Measurements from ENCODE around the gene PCBP3.

The PCBP3 gene

DNA sequence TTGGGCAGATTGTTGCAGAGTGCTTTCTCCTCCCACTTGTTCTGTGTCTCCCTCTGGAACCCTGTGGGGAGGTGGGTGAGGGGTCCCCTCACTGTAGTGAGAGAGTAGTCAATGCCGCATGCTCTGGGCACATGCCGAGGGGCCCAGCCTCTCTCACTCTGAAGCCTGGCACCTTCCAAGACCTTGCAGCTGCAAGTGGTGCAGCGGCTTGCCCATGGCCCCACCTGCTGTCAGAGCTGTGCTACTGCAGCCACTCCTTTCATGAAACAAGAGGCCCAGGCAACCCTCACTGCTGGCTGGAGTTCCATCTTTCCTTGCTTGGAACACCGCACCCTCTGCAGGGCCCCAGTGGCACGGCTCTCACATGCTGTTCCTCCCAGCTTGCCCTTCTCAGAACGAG, 279.6 kb downstream of the PCBP3 start:
- Histone ChIP-seq H3K9me2 (replicated peaks; ENCODE audit: insufficient read depth, low read length) (no peaks in the 10 kb centered on the region), H3K9me3 (replicated peaks; ENCODE audit: insufficient read depth, low read length) (no peaks in the 10 kb centered on the region), H3K27me3 (replicated peaks; ENCODE audit: insufficient read depth, low read length) (peaks cover 56% of the 10 kb centered on the region), H3K36me3 (replicated peaks; ENCODE audit: insufficient read depth, low read length) (no peaks in the 10 kb centered on the region), H3K4me1 (ENCODE audit: low read length) (no peaks in the 10 kb centered on the region), H3K79me2 (ENCODE audit: low read length) (no peaks in the 10 kb centered on the region), H3K4me2 (ENCODE audit: low read depth, low read length) (no peak overlapping the region), H2AFZ (ENCODE audit: low read length) (no peak overlapping the region), H3K4me3 (ENCODE audit: low read length) (no peak overlapping the region), H4K20me1 (ENCODE audit: insufficient read depth, low read length) (no peaks in the 10 kb centered on the region), H3K9ac (ENCODE audit: low read length) (no peak overlapping the region), H3F3A (ENCODE audit: insufficient read depth, low read length) (no peaks in the 10 kb centered on the region), H3K27ac (ENCODE audit: low read length) (no peak overlapping the region)
- DNase-seq: peak; percentile 65
- TF ChIP-seq, protein P1, sequence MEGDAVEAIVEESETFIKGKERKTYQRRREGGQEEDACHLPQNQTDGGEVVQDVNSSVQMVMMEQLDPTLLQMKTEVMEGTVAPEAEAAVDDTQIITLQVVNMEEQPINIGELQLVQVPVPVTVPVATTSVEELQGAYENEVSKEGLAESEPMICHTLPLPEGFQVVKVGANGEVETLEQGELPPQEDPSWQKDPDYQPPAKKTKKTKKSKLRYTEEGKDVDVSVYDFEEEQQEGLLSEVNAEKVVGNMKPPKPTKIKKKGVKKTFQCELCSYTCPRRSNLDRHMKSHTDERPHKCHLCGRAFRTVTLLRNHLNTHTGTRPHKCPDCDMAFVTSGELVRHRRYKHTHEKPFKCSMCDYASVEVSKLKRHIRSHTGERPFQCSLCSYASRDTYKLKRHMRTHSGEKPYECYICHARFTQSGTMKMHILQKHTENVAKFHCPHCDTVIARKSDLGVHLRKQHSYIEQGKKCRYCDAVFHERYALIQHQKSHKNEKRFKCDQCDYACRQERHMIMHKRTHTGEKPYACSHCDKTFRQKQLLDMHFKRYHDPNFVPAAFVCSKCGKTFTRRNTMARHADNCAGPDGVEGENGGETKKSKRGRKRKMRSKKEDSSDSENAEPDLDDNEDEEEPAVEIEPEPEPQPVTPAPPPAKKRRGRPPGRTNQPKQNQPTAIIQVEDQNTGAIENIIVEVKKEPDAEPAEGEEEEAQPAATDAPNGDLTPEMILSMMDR (IDR thresholded peaks at IDR 0.05; ENCODE audit: low read length): peak; percentile 81
- no peak for TF ChIP-seq EZH2 (optimal IDR thresholded peaks at IDR 0.05; ENCODE audit: low read depth, low read length)
- no peak for TF ChIP-seq EZH2phosphoT487 (IDR thresholded peaks at IDR 0.05; ENCODE audit: low read length)

DNA sequence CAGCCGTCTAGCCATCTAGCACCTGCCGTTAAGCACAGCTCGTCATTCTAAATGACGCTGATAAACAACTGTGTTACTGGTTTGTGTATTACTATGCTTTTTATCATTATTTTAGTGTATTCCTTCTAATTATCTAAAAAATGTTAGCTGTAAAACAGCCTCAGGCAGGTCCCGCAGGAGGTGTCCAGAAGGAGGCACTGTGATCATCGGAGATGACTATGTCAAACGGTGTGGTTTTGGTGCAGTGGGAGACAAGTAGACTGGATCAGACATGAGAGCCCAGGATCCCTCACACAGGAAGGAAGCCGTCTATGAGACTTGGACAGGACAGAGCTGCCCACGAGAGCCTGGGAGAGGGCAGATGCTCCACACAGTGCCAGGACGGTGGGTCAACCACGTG, 282.8 kb downstream of the PCBP3 start:
- H3K27me3 ChIP-seq (replicated peaks; ENCODE audit: insufficient read depth, low read length): peaks cover 61% of the 10 kb centered on the region
- H3K9me2 ChIP-seq (replicated peaks; ENCODE audit: insufficient read depth, low read length): no peaks in the 10 kb centered on the region
- no peaks in the 10 kb centered on the region for H3K4me1 ChIP-seq (ENCODE audit: low read length)
- H3K9ac ChIP-seq (ENCODE audit: low read length): no peak overlapping the region
- H3K79me2 ChIP-seq (ENCODE audit: low read length): no peaks in the 10 kb centered on the region
- no peak overlapping the region for H3K27ac ChIP-seq (ENCODE audit: low read length)
- DNase-seq: no peak
- H3K4me3 ChIP-seq (ENCODE audit: low read length): no peak overlapping the region
- no peaks in the 10 kb centered on the region for H3K36me3 ChIP-seq (replicated peaks; ENCODE audit: insufficient read depth, low read length)
- no peak for TF ChIP-seq EZH2 (optimal IDR thresholded peaks at IDR 0.05; ENCODE audit: low read depth, low read length)
- TF ChIP-seq, protein P1 (IDR thresholded peaks at IDR 0.05; ENCODE audit: low read length): peak; percentile 13; the same call in 1 of the 2 replicates
- H3F3A ChIP-seq (ENCODE audit: insufficient read depth, low read length): no peaks in the 10 kb centered on the region
- H3K9me3 ChIP-seq (replicated peaks; ENCODE audit: insufficient read depth, low read length): no peaks in the 10 kb centered on the region
- no peak overlapping the region for H2AFZ ChIP-seq (ENCODE audit: low read length)
- no peak overlapping the region for H3K4me2 ChIP-seq (ENCODE audit: low read depth, low read length)
- no peaks in the 10 kb centered on the region for H4K20me1 ChIP-seq (ENCODE audit: insufficient read depth, low read length)

DNA sequence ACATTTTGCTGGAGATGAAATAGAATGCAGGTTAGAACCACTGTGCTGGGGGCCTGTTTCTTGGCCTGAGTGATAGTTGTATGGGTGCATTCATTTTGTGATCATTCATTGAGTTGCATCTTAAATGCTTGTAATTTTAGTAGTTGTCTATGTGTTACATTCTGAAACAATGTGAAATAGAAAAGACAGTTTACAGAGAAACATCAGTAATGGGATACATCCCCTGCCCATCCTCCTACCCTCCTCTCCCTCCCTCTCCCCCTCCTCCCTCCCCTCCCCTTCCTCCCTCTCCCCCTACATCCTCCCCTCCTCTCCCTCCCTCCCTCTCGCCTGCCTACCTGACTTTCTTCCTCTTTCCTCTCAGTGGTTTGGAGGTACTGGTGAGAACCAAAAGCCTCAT, 283.5 kb downstream of the PCBP3 start:
- no peaks in the 10 kb centered on the region for H3K79me2 ChIP-seq (ENCODE audit: low read length)
- no peaks in the 10 kb centered on the region for H3K36me3 ChIP-seq (replicated peaks; ENCODE audit: insufficient read depth, low read length)
- H4K20me1 ChIP-seq (ENCODE audit: insufficient read depth, low read length): no peaks in the 10 kb centered on the region
- no peak overlapping the region for H2AFZ ChIP-seq (ENCODE audit: low read length)
- H3K9me2 ChIP-seq (replicated peaks; ENCODE audit: insufficient read depth, low read length): no peaks in the 10 kb centered on the region
- peaks cover 65% of the 10 kb centered on the region for H3K27me3 ChIP-seq (replicated peaks; ENCODE audit: insufficient read depth, low read length)
- no peaks in the 10 kb centered on the region for H3K9me3 ChIP-seq (replicated peaks; ENCODE audit: insufficient read depth, low read length)
- H3K4me1 ChIP-seq (ENCODE audit: low read length): no peaks in the 10 kb centered on the region
- DNase-seq: no peak
- H3K4me2 ChIP-seq (ENCODE audit: low read depth, low read length): no peak overlapping the region
- no peak overlapping the region for H3K27ac ChIP-seq (ENCODE audit: low read length)
- no peaks in the 10 kb centered on the region for H3F3A ChIP-seq (ENCODE audit: insufficient read depth, low read length)
- TF ChIP-seq EZH2 (optimal IDR thresholded peaks at IDR 0.05; ENCODE audit: low read depth, low read length): no peak
- H3K9ac ChIP-seq (ENCODE audit: low read length): no peak overlapping the region
- no peak overlapping the region for H3K4me3 ChIP-seq (ENCODE audit: low read length)

DNA sequence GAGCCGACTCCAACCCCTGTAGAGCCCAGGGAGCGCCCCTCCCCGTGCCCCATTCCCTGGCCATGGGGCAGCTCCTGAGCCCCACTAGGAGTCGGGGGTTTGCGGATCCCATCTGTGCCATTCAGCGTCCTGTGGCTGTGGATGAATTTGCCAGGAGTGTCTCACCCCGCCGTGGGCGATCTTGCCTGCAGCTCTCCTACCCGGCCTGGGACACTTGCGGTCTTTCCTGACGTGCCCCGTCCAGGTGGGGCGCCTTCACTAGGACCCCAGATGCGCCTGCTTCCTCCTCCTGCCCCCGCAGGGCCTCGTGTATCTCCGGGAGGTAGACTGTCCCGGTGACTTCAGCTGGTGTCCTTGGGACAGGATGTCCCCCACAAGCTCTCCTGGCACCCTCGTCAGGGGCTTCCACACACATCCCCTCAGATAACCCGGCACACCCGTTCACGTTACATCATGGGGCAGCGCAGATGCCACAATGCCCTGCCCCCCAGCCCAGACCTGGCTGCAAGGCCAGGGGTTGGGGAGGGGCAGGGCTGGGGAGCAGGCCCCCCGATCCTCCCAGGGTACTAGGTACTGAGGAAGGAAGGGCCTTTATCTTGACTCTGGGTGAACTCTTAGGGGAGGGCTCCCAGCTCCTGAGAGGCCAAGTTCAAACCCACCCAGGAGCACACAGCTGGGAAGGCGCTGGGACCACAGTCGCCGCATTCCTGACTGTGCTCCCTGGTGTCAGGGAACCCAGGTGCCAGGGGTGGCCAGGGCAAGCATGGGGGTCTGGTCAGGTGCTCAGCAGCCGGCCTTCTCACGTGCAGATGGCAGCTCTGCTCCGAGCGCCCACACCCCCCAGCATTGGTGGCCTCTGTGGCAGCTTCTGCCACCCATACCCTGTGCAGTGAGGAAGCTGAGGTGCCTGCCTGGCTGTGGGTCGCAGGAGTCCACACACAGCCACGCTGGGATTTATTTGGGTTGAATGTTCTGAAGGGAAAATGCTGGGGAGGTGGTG, 284.6 kb downstream of the PCBP3 start:
- H3K27ac ChIP-seq (ENCODE audit: low read length): no peak overlapping the region
- peaks cover 74% of the 10 kb centered on the region for H3K27me3 ChIP-seq (replicated peaks; ENCODE audit: insufficient read depth, low read length)
- no peak overlapping the region for H3K4me2 ChIP-seq (ENCODE audit: low read depth, low read length)
- no peak overlapping the region for H3K4me3 ChIP-seq (ENCODE audit: low read length)
- no peaks in the 10 kb centered on the region for H3K9me2 ChIP-seq (replicated peaks; ENCODE audit: insufficient read depth, low read length)
- H4K20me1 ChIP-seq (ENCODE audit: insufficient read depth, low read length): no peaks in the 10 kb centered on the region
- no peak for DNase-seq
- H3K79me2 ChIP-seq (ENCODE audit: low read length): no peaks in the 10 kb centered on the region
- no peak overlapping the region for H3K9ac ChIP-seq (ENCODE audit: low read length)
- no peaks in the 10 kb centered on the region for H3K4me1 ChIP-seq (ENCODE audit: low read length)
- TF ChIP-seq EZH2phosphoT487 (IDR thresholded peaks at IDR 0.05; ENCODE audit: low read length) (no peak), EZH2 (optimal IDR thresholded peaks at IDR 0.05; ENCODE audit: low read depth, low read length) (no peak)
- TF ChIP-seq, protein P1 (IDR thresholded peaks at IDR 0.05; ENCODE audit: low read length): no peak
- H3K36me3 ChIP-seq (replicated peaks; ENCODE audit: insufficient read depth, low read length): no peaks in the 10 kb centered on the region
- H2AFZ ChIP-seq (ENCODE audit: low read length): no peak overlapping the region
- H3K9me3 ChIP-seq (replicated peaks; ENCODE audit: insufficient read depth, low read length): no peaks in the 10 kb centered on the region
- H3F3A ChIP-seq (ENCODE audit: insufficient read depth, low read length): no peaks in the 10 kb centered on the region

All from MM.1S (cell line).